Fibroblast of skin of right quadriceps (primary cell): ENCODE measurements around the gene MRPL55.

Experiments used
- DNase-seq: peaks from one replicate; pipeline ENCODE4 v3.0.0-alpha.2; 2013

MRPL55 gene

DNA sequence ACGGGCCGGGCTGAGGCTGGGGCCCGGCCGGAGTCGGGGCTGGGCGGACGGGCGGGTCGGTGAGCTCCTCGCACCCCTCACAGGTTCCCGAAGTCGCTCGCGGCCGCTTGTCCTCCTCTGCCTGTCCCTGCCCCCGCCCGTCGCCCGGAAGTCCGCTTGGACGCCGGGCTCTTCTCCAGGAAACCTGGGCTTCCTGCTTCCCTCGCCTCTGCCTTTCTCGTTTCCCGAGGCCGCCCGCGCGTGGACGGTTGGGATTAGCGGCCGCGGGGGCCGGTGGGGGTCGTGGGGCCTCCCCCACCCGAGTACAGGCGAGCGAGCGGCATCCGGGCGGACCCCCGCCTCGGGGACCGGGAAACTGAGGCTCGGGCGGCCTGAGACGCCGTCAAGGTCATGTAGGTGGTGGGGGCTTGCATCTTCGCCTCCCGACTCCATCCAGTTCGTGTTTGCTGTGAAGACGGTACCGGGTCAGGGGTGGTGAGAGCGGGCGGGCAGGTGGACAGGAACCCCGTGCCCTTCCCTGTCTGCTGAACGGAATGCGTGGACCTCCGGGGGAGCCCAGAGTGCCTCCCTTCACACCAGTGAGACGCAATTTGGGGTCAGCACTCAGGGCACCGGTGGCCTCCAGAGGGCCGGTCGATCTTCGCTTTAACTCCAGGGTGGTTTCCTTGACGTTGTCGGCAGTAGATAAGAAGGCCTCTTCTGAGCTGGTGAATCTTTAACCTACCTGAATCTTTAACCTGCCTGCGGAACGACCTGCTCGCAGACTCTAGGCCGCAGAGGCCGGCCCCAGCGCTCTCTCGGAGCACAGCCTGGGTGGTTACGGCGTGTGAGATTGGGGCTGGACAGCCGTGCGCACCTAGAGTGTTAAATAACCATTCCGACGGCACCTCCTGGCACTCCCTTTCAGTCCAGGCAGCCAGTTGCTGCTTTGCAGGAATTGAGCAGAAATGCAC lies 25.9 kb downstream of the MRPL55 start:
- DNase-seq, result peak; percentile 20

DNA sequence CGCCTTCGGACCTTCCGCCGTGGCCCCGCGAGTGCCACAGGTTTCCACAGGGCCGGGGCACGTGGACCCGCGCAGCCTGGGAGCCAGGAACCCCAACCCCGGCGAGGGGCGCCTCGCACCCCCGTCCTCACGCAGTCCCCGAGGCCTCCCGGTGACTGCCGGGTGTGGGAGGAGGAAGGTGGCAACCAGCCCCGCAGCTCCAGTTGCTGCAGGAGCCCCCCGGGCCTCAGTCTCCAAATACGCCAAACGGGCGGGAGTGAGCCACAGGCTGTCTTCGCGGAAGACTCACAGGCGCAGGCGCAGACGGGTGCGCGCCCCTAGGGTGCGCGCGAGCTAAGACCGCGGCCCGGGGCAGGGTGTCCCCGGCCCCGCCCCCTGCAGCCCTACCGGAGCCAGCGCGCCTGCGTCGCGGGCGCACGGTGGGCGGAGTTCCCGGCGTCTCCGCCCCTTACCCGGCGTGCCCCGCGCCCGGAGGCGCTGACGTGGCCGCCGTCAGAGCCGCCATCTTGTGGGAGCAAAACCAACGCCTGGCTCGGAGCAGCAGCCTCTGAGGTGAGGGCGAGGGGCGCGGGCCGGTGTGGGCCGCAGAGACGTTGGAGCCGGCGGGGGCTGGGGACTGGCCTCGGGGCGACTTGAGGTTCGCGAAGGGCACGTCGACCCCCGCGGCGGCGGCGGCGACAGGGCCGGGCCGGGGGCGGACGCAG lies 26.7 kb downstream of the MRPL55 start, which contains the start of gene ARF1:
Gene ARF1, plus strand, starts transcription at position 495 of the 704 bp plus-strand sequence. CDS start 14,407 bp downstream, outside the sequence.
- DNase-seq, result peak; percentile 92

DNA sequence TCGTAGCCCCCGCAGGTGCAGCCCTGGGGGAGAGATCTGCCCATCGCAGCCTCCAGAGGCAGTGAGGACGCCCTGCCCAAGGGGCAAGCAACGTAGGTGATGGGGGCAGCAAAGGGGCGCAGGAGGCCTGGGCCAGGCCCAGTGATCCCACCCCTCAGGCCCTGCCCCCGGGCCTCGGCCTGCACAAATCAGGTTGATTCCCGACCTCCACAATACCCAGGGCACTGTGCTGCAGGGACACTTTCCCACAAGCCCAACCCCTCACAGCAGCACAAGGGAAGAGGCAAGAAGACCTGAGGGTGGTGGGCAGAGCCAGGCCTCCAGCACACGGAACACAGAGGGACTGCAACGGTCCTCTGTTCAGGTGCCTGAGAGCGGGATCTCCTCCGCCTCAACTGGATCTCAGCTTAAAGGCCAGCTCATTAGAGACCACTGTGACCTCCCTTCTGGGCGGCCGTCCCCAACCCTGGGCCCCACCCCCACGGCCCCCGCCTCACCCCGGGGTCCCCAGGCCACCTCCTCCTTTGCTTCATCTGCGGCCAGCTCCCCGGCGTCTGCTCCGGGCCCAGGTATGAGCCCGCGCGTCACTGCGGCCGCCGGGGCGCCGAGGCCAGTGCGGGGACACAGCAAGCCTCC lies 27.4 kb downstream of the MRPL55 start:
- no peak for DNase-seq

DNA sequence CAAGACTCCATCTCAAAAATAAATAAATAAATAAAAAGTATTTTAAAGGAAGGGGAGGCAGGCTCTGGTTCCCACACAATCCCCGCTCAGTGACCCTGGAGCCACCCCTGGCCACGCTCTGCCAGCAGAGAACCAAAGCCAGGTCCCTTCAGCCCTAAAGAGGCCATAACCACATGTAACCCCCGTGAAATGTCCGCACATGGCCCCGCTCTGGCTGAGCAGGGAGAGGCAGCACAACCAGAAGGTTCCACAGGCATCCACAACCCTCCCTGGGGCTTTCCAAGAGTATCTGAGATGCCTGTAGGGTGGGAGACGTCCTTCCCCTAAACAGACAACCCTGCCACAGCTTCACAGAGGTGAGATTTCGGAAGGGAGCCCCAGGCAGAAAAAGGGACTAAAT lies 28.0 kb downstream of the MRPL55 start:
- DNase-seq, result no peak

DNA sequence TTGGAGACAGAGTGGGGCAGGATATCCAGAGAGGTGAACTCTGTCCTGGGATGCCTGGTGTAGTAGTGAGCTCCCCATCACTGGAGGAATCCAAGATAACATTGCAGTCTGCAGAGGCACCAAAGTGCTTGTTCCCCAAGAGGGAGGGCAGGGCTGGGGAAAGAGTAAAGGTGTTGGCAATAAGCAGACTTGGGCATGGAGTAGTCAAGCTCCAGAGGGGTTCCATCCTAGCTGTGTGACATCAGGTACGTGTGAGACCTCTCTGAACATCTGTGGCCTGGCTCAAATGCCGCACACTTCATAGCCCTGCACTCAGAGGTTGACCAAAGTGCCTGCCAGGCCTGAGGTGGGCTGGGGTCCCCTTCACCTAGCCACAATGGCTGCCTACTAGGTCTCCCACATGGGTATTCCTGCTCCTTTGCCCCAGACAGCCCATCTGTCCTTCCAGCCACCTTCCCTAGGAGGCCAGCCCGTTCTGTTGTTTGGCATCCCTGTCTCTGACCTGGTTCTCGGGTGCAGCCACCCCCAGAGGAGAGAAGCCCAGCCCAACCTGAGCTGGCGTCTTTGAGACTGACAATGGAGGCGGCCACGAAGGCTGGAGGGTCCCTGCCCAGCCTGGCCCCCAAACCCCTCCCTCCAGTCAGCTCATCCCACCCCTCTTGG lies 29.4 kb downstream of the MRPL55 start:
- no peak for DNase-seq

DNA sequence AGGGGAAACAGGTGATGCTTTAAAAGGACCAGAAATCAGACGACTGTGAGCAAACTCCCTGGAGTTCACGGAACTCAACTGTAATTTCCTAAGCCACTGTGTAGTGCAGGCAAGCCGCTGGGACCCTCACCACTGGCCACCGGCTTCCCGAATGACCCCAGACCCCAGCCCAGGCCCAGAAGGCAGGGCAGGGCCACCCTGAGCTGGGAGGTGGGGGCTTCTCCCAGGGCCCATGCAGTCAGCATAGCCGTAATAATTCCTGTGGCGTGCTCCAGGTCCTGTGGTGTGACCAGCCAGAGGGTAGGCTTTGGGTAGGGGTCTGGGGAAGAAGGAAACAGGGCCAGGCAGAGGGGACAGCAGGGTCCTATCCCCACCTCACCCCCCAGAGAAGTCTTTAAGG lies 30.1 kb downstream of the MRPL55 start:
- DNase-seq, result no peak

GRCh38 chr1:228077565-228078330 lies 31.4 kb downstream of the MRPL55 start:
- no peak for DNase-seq

GRCh38 chr1:228076796-228077430 lies 32.2 kb downstream of the MRPL55 start:
- no peak for DNase-seq

- DNase-seq, result no peak
These were observed 33.3 kb downstream of the MRPL55 start for GRCh38 chr1:228075801-228076271.

- DNase-seq, result no peak
These were observed 34.0 kb downstream of the MRPL55 start for GRCh38 chr1:228074954-228075730.

GRCh38 chr1:228073857-228074545 lies 35.1 kb downstream of the MRPL55 start:
- DNase-seq, result no peak

- DNase-seq, result no peak
These were observed 35.8 kb downstream of the MRPL55 start for GRCh38 chr1:228073061-228073856.

DNA sequence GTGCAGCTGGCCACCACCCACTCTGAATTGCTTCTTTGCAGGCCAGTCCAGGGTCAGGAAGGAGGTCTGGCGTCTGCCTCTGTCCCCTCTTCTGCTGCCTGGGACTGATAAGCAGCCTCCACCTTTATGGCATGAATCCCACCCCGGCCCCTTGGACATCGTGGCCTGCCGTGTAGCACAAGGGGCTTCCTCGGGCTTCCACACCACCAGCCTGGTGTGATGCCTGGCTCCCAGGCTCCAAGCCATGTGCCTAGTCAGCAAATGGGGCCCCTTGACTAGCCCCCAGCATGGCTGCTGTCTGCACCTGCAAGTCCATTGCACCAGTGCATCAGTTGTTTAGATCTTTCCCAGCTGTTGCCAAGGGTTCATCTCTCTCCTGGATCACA lies 36.4 kb downstream of the MRPL55 start:
- DNase-seq, result no peak

GRCh38 chr1:228071839-228072657 lies 37.1 kb downstream of the MRPL55 start:
- no peak for DNase-seq

GRCh38 chr1:228070851-228071250 lies 38.2 kb downstream of the MRPL55 start:
- no peak for DNase-seq

DNA sequence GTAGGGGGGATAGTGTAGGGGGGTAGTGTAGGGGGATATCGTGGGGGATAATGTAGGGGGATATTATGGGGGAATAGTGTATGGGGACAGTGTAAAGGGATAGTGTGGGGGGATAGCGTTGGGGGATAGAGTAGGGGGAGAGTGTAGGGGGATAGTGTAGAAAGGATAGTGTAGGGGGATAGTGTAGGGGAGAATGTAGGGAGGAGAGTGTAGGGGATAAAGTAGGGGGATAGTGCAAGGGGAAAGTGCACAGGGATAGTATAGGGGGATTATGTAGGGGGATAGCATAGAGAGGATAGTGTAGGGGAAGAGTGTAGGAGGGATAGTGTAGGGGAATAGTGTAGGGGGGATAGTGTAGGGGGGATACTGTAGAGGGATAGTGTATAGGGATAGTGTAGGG lies 38.9 kb downstream of the MRPL55 start:
- DNase-seq, result no peak

GRCh38 chr1:228068359-228068758 lies 40.7 kb downstream of the MRPL55 start:
- no peak for DNase-seq
